IMR-90 (cell line): ENCODE results near the gene ITGB2.

ENCODE experiments used
- CTCF ChIP-seq: conservative IDR thresholded peaks from 2 replicates; pipeline ENCODE4 v1.5.1; 2012; ENCODE audit warnings: mild to moderate bottlenecking, low read depth, low read length, improper control_type of control experiment
- MXI1 ChIP-seq: IDR thresholded peaks from 2 replicates; pipeline ENCODE4 v1.6.1; 2012; ENCODE audit warnings: low read depth, mild to moderate bottlenecking, low read length, moderate library complexity, borderline replicate concordance
- POLR2A ChIP-seq: IDR thresholded peaks from 2 replicates; pipeline ENCODE4 v1.6.1; 2012; ENCODE audit warnings: mild to moderate bottlenecking, low read depth, low read length
- RAD21 ChIP-seq: IDR thresholded peaks from 2 replicates; pipeline ENCODE4 v1.6.1; 2012; ENCODE audit warnings: low read length, improper control_type of control experiment
- RCOR1 ChIP-seq: IDR thresholded peaks from 2 replicates; pipeline ENCODE4 v1.6.1; 2012; ENCODE audit warnings: mild to moderate bottlenecking, low read length, improper control_type of control experiment; ENCODE audit not compliant: insufficient replicate concordance

DNA sequence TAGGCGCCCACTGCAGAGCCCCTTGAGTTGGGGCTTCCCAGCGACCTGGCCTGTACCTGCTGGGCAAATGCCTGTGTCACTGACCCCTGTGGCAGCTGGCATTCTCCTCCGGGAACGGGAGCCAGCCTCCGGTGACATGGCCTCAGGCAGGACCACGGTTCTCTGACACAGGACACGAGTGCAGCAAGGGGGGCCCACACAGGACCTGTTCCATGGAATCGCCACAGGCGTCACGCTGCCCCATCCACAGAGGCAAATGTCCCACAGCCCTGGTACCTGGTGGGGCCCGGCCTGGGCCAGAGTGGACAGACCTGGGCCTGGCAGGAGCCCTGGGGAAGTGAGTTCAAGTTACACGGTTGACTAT is 2.6 kb downstream of the ITGB2 start:
- TF ChIP-seq CTCF (no peak), POLR2A (no peak), RCOR1 (no peak), RAD21 (no peak), MXI1 (no peak)
